ENCODE results near the gene HPCAL1.

DNA sequence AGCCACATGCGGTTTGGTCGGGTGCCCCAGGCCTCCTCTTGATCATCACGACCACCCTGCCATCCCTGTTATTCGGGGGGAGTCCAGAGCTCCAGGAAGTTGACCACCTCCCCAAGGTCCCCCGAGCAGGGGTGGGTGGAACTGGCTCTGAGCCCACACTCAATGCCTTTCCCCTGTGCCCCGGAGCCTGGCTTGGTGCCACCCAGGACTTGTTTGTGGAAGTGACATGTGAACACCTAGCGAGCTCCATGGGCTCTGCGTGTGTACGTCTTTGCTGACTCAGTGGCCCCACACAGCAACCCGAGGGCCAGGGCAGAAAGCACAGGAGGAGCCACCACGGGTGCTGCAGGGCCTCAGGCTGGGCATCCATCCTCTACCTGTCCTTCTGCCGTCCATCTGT is 112.9 kb downstream of the HPCAL1 start:
- TF ChIP-seq, protein P1, sequence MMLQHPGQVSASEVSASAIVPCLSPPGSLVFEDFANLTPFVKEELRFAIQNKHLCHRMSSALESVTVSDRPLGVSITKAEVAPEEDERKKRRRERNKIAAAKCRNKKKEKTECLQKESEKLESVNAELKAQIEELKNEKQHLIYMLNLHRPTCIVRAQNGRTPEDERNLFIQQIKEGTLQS (IDR thresholded peaks at IDR 0.05; ENCODE audit: insufficient read depth, low read depth, low read length), result no peak
- TF ChIP-seq TEAD4 (IDR thresholded peaks at IDR 0.05; ENCODE audit: low read depth, low read length), result no peak
- no peak for TF ChIP-seq SP2 (IDR thresholded peaks at IDR 0.05; ENCODE audit: low read length)
- no peak for TF ChIP-seq SIN3A (conservative IDR thresholded peaks at IDR 0.05 in 1 of 2, IDR thresholded peaks at IDR 0.05 in 1 of 2; ENCODE audit: low read depth in 1 of 2, low read length in 2 of 2)
- TF ChIP-seq, protein P2, sequence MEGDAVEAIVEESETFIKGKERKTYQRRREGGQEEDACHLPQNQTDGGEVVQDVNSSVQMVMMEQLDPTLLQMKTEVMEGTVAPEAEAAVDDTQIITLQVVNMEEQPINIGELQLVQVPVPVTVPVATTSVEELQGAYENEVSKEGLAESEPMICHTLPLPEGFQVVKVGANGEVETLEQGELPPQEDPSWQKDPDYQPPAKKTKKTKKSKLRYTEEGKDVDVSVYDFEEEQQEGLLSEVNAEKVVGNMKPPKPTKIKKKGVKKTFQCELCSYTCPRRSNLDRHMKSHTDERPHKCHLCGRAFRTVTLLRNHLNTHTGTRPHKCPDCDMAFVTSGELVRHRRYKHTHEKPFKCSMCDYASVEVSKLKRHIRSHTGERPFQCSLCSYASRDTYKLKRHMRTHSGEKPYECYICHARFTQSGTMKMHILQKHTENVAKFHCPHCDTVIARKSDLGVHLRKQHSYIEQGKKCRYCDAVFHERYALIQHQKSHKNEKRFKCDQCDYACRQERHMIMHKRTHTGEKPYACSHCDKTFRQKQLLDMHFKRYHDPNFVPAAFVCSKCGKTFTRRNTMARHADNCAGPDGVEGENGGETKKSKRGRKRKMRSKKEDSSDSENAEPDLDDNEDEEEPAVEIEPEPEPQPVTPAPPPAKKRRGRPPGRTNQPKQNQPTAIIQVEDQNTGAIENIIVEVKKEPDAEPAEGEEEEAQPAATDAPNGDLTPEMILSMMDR (IDR thresholded peaks at IDR 0.05; ENCODE audit: control extremely low read depth in 1 of 3, insufficient read depth in 1 of 3, low read depth in 1 of 3, low read length in 3 of 3), result no peak
- no peak for TF ChIP-seq RXRA (IDR thresholded peaks at IDR 0.05; ENCODE audit: insufficient read depth, low read depth, low read length)
- TF ChIP-seq JUND (IDR thresholded peaks at IDR 0.05; ENCODE audit: low read length), result no peak
- TF ChIP-seq, protein P3, sequence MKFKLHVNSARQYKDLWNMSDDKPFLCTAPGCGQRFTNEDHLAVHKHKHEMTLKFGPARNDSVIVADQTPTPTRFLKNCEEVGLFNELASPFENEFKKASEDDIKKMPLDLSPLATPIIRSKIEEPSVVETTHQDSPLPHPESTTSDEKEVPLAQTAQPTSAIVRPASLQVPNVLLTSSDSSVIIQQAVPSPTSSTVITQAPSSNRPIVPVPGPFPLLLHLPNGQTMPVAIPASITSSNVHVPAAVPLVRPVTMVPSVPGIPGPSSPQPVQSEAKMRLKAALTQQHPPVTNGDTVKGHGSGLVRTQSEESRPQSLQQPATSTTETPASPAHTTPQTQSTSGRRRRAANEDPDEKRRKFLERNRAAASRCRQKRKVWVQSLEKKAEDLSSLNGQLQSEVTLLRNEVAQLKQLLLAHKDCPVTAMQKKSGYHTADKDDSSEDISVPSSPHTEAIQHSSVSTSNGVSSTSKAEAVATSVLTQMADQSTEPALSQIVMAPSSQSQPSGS (IDR thresholded peaks at IDR 0.05; ENCODE audit: low read length), result no peak
- no peak for TF ChIP-seq SP1 (IDR thresholded peaks at IDR 0.05; ENCODE audit: low read depth, low read length)
- no peak for TF ChIP-seq TCF12 (IDR thresholded peaks at IDR 0.05; ENCODE audit: low read depth, low read length)
